Hepatocyte (in vitro differentiated cells): ENCODE measurements around the gene SLCO2A1.

ENCODE experiments used
- CTCF ChIP-seq: fragments of 200-600 bp; sonication (generic); IDR thresholded peaks from 2 replicates; pipeline ENCODE4 v1.5.1; 2016; ENCODE audit warnings: antibody characterized with exemption, mild to moderate bottlenecking; ENCODE audit not compliant: poor library complexity
- EZH2 ChIP-seq: fragments of 200-600 bp; sonication (generic); IDR thresholded peaks from 2 replicates; pipeline ENCODE4 v1.6.1; 2016; ENCODE audit warnings: antibody characterized with exemption, mild to moderate bottlenecking, borderline replicate concordance
- EZH2phosphoT487 ChIP-seq: fragments of 200-600 bp; sonication (generic); IDR thresholded peaks from one replicate; pipeline ENCODE4 v1.6.1; 2018; ENCODE audit warnings: antibody characterized with exemption, mild to moderate bottlenecking, low read depth, moderate library complexity; ENCODE audit not compliant: unreplicated experiment, severe bottlenecking

GRCh38 chr3:134001251-134001650 lies 28.5 kb downstream of the SLCO2A1 start:
- TF ChIP-seq CTCF (no peak), EZH2phosphoT487 (no peak), EZH2 (no peak)
